Stimulated activated CD8-positive, alpha-beta memory T cell treated with anti-CD3 and anti-CD28 coated beads, Interleukin-7, amount 100 ng/mL, for 1 hour (primary cell): Measurements from ENCODE around the gene SLC30A4.
A peak's percentile ranks its signal among the peaks of the same experiment; 100 is the strongest.

ENCODE experiments used
- DNase-seq, 2 donors: peaks; one replicate each; pipeline ENCODE4 v3.0.0-alpha.2; 2020; ENCODE audit warnings: low read depth in 2 of 2

SLC30A4 gene

DNA sequence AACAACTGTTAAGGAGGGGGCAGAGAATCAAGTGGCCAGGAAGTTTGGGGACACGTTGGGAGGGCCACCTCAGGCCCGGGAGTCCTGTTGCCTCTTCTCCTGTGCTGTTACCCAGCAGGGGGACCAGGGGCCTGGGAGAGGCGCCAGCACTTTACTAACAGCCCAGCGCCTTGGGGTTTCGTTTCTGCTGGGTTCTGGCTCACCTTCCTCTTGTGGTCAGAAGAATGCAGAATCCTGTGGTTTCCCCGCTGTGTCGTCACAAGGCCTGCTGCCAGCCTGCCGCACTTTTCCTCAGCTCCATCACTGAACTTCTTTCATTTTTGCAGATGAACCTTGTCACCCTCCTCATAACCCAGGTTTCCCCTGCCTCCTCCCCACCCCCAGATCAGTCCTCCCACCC is 67.7 kb downstream of the SLC30A4 start:
- peak; percentile 37 to 38 for DNase-seq

DNA sequence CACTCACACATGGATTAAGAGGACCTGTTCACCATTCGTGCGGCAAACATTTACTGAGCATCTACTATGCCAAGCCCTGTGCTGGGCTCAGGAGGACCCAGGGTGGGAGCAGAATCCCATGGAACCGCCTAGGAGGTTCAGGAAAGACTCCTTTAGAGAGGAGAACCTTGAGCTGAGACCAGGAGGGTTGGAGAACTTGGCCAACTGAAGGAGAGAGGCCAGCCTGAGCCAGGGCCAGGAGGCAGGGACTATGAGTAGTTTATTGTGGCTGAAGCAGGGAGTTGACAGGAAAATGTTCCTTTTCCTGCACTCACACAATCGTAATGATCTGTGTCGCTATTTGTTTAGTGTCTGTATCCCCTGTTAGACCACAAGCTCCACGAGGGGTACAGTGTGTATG is 71.3 kb downstream of the SLC30A4 start:
- no peak for DNase-seq

DNA sequence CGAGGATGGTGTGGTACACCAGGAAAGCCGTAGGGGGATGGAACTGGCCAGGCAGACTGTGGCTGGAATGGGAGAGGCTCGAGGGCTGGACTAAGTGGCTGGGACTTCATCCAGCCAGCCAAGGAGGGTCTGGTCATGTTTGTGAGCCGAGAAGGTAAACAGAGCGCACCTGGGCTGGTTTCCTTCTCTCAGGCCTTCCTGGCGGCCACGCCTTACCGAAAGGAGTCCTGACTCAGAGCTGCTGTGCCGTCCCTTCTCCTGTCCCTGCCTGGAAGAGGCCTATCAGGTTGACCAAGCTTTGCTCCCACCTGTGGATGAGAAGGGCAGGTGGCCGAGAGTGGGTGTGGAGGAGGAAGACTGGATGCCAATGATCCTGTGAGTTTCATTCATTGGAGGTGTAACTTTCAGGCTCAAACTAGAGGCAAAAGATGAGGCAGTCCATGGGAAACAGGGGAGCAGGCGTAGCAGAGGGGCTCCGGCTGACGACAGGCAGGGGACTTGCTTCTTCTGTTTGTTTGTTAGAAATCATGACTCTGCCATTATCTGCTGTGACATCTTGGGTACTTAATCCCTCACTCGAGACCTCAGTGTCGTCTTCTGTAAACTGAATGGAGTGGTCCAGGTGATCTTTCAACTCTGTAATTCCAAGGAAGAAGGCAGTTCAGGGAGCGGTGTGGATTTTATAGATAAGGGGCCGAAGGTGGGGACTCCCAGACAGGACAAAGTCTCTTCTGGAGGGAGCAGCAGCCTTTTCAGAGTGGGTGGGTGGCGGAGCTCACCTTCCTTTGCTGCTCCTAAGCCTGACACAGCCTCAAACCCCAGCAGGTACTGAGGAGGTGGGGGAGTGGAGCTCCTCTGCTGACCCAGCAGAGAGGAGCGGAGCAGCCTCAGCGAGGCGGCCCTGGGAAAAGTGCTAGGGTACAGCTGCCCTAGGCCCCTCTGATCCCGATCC is 72.4 kb downstream of the SLC30A4 start:
- no peak for DNase-seq

- no peak for DNase-seq
Measured at GRCh38 chr15:45449395-45449794, 73.2 kb downstream of the SLC30A4 start.

DNA sequence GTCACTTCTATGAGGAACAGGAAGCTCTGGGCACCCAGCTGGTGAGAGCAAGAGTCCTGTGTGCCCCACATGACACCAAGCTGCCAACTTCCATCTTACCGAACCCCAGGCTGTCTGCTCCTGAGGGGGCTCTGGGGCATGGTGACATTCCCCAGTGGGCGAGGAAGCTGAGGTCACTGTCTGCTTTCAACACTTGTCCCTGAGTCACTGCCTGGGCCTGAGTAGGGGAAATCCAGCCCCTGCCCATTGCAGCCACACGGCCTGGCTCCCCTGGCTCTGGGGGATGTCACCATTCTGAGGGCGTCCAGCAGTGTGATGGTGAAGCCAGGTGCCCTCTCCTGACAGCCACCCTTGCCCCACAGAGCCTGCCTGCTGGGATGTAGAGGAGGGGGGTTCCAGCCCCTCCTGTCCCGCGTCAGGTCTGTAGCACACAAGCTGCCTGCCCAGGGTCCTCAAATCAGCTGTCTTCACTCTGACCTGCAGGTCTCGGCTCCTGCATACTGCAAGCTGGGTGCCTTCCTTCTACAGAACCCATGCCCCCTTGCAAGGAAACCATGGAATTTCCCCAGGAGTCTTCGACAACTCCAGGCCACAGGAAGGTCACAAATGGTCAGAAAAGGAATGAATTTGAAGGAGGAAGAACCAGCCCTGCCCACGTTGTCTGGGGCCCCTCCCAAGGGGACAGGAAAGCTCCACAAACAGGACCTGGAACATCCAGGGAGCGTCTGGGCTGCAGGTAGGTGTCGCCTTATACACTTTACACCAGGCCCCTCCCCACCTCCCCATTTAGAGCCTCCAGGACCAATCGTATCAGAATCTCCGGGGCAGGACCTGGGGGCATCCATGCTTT is 74.3 kb downstream of the SLC30A4 start:
- DNase-seq, result no peak

- no peak for DNase-seq
Measured at GRCh38 chr15:45443645-45444044, 78.9 kb downstream of the SLC30A4 start.

DNA sequence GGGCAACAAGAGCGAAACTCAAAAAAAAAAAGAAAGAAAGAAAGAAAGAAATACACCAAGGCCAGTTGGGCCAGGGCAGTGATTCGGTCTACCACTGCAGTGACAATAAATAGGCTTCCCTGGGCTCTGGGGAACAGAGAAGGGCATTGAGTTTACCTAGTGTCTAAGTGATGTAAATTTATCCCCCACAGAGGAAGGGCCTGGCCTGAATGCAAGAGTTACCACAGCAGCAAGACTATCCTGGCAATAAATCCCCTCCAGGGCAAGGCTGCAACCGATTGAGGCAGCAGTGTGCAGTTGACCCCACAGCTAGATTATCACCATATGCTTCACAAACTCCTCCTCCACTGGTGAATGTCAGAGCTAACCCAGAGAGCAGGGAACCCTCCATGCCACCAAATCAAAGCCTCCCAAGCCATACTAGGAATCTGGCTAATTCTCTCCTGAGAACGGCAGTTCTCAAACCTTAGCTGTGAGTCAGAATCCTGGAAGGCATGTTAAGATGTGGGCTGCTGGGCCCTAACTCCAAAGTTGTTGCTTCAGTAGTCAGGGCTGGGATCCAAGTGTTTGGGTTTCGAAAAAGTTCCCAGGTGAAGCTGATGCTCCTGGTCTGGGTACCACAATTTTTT is 79.9 kb downstream of the SLC30A4 start:
- DNase-seq, result no peak

DNA sequence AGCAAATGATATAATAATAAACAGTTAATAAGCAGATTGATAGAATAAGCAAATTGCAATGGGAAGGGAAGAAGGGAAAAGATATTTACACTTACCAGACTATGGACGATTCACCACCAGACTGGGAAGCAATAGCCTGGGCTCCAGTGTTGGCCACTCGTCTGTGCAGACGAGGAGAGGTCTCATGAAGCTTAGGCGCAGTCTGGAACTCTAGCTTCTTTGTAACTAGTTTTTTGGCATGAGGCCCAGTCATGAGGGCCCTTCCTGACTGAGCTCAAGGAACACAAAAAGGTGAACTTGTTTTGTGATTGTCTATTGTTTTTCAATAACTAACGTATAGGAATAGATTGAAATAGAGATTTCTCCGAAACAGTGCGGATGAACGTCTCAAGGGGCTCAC is 80.9 kb downstream of the SLC30A4 start:
- no peak for DNase-seq

- no peak for DNase-seq
Measured at GRCh38 chr15:45441036-45441435, 81.5 kb downstream of the SLC30A4 start.

- DNase-seq, result no peak
Measured at GRCh38 chr15:45439521-45440260, 82.9 kb downstream of the SLC30A4 start.

DNA sequence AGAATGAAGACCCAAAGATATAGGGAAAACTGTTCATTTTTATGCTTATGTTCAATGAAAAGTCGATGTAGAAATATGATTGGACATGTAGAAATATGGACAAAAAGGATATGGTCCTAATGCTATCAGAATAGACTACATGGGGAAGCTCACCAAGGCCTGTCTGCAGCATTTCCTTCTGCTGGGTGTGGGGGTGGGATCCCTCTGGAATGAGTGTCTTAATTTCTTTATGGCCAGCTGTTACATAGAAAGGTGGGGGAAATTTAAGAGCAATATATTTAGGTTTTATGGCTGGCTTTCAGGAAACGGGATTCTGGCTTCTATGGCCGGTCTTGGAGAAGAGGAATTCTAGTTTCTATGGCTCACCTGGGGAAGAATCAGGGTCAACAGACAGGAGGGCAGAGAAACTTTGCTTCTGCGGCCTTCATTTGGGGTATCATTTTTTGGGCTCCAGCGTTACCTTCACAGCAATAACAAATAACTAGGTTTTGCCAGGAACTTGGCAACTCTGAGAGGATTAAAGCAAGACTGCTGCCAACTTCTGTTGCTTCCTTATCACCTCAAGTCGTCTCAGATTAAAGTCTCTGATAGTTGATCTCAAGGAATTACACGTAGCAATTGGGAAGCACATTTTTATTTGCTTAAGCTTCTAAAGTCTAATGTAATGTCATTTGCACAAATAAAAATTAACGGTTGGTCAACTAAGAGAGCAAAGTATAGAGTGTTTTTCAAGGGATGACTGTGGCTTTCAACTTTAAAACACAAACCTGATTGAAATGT is 87.2 kb downstream of the SLC30A4 start:
- DNase-seq, result no peak

DNA sequence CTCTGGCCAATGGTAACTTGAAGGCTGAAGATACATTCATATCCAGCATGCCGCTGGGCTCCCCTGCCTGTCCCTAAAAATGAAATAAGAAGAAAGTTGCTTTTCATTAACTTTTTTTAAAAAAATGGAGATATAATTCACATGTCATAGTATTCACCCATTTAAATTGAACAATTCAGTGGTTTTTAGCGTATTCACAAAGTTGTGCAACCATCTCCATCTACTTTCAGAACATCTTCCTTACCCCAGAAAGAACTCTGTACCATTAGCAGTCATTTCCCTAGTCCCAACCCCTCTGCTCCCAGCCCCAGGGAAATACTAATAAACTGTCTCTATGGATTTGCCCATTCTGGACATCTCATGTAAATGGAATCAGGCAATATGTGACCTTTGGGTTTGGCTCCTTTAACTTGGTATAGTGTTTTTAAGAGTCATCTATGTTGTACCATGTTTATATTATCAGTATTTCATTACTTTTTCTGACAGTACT is 88.4 kb downstream of the SLC30A4 start:
- DNase-seq, result no peak

DNA sequence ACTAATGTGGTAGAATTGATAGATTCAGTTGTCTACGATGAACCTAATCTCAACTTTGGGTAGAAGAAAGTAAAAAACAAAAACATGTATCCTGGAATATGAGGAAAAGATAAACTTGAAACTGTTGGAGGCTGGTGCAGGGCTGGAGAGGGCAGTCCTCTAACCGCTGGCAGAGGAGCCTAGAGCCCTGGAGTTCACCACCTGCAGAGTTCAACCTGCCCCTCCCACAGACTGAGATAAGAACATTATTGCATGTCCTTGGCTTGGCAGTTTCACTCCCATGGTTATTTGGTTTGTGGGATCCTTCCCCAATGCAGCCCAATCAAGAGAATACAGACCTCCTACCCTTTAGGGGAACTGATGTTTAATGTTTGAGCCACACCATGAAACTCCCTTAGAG is 91.0 kb downstream of the SLC30A4 start:
- no peak for DNase-seq

- DNase-seq, result peak; percentile 72 to 79
Measured at GRCh38 chr15:45429941-45430792, 92.4 kb downstream of the SLC30A4 start.
